ELF-1 (cell line): Measurements from ENCODE around the gene A1CF.

ENCODE experiments used
- DNase-seq: peaks from one replicate; pipeline ENCODE4 v3.0.0-alpha.2; 2016; ENCODE audit warnings: low read depth, low spot score

The A1CF gene

GRCh38 chr10:50861370-50861769 lies 24.1 kb downstream of the A1CF start:
- DNase-seq: no peak

GRCh38 chr10:50857579-50857978 lies 27.8 kb downstream of the A1CF start:
- DNase-seq: peak; percentile 62

GRCh38 chr10:50855461-50855860 lies 30.0 kb downstream of the A1CF start:
- DNase-seq: no peak

GRCh38 chr10:50855015-50855414 lies 30.4 kb downstream of the A1CF start:
- DNase-seq: no peak

GRCh38 chr10:50853557-50853956 lies 31.9 kb downstream of the A1CF start:
- no peak for DNase-seq

GRCh38 chr10:50851884-50852671 lies 33.3 kb downstream of the A1CF start:
- DNase-seq: no peak

GRCh38 chr10:50850578-50851230 lies 34.7 kb downstream of the A1CF start:
- DNase-seq: no peak

GRCh38 chr10:50846753-50847152 lies 38.7 kb downstream of the A1CF start:
- peak; percentile 4 for DNase-seq

GRCh38 chr10:50837095-50837494 lies 48.3 kb downstream of the A1CF start:
- no peak for DNase-seq

- DNase-seq: no peak
These were observed 53.2 kb downstream of the A1CF start for GRCh38 chr10:50832171-50832751.

GRCh38 chr10:50830066-50830465 lies 55.4 kb downstream of the A1CF start:
- no peak for DNase-seq

- no peak for DNase-seq
These were observed 60.6 kb downstream of the A1CF start for GRCh38 chr10:50824782-50825181.

GRCh38 chr10:50823789-50824188 lies 61.6 kb downstream of the A1CF start:
- no peak for DNase-seq

- DNase-seq: no peak
These were observed 75.8 kb downstream of the A1CF start for GRCh38 chr10:50809596-50809995.

- DNase-seq: no peak
These were observed 77.3 kb downstream of the A1CF start for GRCh38 chr10:50807851-50808776.

- DNase-seq: no peak
These were observed 79.3 kb downstream of the A1CF start for GRCh38 chr10:50805981-50806622.

- DNase-seq: no peak
These were observed 85.8 kb downstream of the A1CF start for GRCh38 chr10:50799595-50799994.

- no peak for DNase-seq
These were observed 87.1 kb downstream of the A1CF start for GRCh38 chr10:50798297-50798696.

- DNase-seq: no peak
These were observed 88.7 kb downstream of the A1CF start for GRCh38 chr10:50796693-50797092.

- DNase-seq: no peak
These were observed 90.9 kb downstream of the A1CF start for GRCh38 chr10:50794490-50794889.
